Measurements from ENCODE around the gene TTLL7. TPM values are rescaled to one million over a fixed set of nuclear protein-coding genes. Genes with fewer than 3 reads are reported as not detected.

TTLL7 gene
- total RNA-seq, 2 donors from 2014 or later, result 4.1 to 5.0 TPM

DNA sequence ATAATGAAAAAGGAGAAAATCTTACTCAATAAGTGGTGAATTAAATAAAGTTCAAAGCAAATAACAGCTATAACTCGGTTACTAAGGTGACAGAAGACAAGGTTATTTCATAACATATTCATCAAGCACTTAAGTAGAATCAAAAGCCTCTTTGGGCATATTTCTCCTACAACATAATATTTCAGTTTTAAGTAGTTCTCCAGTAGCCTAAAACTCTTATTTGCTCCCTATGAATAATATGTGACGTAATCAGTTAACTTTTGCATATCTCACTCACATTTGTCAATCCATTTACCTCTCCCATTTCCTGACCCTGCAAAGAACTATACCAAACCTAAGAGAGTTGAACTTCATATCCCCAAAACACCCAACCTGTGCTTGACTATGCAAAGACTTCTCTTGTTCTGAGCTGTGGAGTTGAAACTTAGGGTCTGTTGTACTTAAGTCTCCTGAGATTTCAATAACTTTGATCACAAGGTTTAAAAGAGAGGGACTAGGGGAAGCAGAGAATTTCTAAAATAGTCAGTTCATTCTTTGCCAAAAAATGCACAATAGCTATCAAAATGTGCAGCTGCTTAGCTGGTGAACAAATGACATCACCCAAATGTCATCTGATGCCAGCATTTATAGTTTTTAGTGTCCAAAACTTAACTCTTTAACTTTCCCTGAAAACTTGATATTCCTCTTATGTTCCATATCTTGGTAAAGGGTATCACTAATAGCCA lies 37.2 kb downstream of the TTLL7 start:
- no peak for DNase-seq
- TF ChIP-seq, protein P1, sequence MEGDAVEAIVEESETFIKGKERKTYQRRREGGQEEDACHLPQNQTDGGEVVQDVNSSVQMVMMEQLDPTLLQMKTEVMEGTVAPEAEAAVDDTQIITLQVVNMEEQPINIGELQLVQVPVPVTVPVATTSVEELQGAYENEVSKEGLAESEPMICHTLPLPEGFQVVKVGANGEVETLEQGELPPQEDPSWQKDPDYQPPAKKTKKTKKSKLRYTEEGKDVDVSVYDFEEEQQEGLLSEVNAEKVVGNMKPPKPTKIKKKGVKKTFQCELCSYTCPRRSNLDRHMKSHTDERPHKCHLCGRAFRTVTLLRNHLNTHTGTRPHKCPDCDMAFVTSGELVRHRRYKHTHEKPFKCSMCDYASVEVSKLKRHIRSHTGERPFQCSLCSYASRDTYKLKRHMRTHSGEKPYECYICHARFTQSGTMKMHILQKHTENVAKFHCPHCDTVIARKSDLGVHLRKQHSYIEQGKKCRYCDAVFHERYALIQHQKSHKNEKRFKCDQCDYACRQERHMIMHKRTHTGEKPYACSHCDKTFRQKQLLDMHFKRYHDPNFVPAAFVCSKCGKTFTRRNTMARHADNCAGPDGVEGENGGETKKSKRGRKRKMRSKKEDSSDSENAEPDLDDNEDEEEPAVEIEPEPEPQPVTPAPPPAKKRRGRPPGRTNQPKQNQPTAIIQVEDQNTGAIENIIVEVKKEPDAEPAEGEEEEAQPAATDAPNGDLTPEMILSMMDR (IDR thresholded peaks at IDR 0.05), result no peak
- Histone ChIP-seq H3K4me3 (no peak overlapping the region), H3K4me1 (no peaks in the 10 kb centered on the region), H3K9me3 (no peaks in the 10 kb centered on the region), H3K36me3 (no peaks in the 10 kb centered on the region), H3K27ac (no peak overlapping the region), H3K27me3 (no peaks in the 10 kb centered on the region), H3K9ac (ENCODE audit: low read depth in 2 of 2, low read length in 2 of 2) (no peak overlapping the region)
- intact Hi-C loops (cut with DNase I), result no loop called here

DNA sequence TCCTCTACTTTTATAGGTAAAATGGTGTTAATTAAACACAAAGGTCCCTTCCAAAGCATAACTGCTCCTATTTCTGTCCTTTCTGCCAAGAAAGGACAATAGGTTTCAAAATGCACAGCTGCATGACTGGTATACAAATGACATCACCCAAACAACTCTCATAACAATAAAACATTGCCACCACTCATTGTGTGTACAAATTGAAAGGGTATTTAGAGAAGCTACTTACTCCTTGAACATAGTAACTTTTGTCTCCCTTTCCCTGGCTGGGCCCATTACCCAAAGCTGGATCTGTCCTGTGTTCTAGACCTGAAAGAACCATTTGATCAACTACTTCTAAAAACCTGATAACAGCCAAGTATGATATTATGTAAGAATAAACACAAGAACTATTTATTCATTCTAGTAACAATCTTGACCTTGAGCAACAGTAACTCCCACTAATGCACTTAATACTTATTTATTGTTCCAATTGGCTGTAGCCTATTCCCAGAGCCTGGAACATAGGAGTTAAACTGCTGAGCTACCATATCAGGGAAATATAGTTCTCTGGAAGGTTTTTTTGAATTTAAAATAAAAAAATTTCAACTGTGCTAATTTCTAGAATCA lies 38.2 kb downstream of the TTLL7 start:
- Histone ChIP-seq H3K27me3 (no peaks in the 10 kb centered on the region), H3K9ac (ENCODE audit: low read depth in 2 of 2, low read length in 2 of 2) (no peak overlapping the region), H3K36me3 (no peaks in the 10 kb centered on the region), H3K27ac (no peak overlapping the region), H3K4me3 (no peak overlapping the region), H3K9me3 (no peaks in the 10 kb centered on the region), H3K4me1 (no peaks in the 10 kb centered on the region)
- TF ChIP-seq, protein P1 (IDR thresholded peaks at IDR 0.05), result no peak
- intact Hi-C loops (cut with DNase I), result no loop called here
- no peak for DNase-seq

DNA sequence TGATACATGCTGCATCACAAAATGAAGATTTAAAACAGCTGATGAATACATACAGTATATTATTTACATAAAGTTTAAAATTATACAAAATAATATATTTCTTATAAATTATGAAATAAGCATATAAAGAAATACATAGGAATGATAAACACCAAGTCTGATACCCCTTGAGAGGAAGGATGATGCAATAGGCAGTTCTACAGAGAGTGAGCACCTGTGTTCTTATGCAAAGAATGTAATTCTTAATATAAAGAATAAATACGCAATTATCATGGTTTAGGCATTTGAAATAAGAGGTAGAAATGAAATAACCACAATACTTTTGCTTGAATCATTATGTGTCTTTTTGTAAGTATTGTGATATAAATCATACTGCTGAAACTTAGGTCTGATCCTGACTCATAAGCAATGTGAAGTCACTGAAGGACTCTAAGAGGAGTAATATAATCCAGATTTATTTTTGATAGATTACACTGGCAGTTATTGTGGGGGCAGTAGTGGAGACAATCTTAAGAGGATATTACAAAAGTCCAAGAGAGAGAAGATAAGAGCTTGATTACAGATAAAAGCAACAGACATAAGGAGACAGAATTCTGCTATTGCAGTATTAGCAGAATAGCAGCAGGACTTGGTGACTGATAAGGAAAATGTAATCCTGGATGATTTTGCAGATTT lies 39.0 kb downstream of the TTLL7 start:
- Histone ChIP-seq H3K9me3 (no peaks in the 10 kb centered on the region), H3K9ac (ENCODE audit: low read depth in 2 of 2, low read length in 2 of 2) (no peak overlapping the region), H3K4me3 (no peak overlapping the region), H3K27me3 (no peaks in the 10 kb centered on the region), H3K27ac (no peak overlapping the region), H3K36me3 (no peaks in the 10 kb centered on the region), H3K4me1 (no peaks in the 10 kb centered on the region)
- no peak for DNase-seq
- intact Hi-C loops (cut with DNase I), result no loop called here
- TF ChIP-seq, protein P1 (IDR thresholded peaks at IDR 0.05), result no peak

DNA sequence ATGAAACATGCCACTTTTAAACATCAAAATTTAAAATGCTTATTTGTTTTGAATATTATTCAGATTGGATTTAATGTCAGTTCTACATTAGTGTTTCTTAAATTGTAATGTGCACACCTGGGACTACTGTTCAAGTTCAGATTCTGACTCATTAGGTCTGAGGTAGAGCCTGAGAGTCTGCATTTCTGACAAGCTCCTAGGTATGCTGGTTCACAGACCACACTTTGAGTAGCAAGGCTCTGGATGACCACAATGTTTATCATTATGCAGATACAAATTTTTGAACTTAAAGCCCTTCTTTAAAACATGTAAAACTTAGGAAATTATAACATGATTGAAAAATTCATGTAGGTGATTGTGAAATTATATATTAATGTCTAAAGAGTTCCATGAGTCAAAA lies 40.2 kb downstream of the TTLL7 start:
- Histone ChIP-seq H3K4me3 (no peak overlapping the region), H3K4me1 (no peaks in the 10 kb centered on the region), H3K27me3 (no peaks in the 10 kb centered on the region), H3K9ac (ENCODE audit: low read depth in 2 of 2, low read length in 2 of 2) (no peak overlapping the region), H3K9me3 (no peaks in the 10 kb centered on the region), H3K27ac (no peak overlapping the region), H3K36me3 (no peaks in the 10 kb centered on the region)
- TF ChIP-seq, protein P1 (IDR thresholded peaks at IDR 0.05), result no peak
- intact Hi-C loops (cut with DNase I), result no loop called here
- no peak for DNase-seq

DNA sequence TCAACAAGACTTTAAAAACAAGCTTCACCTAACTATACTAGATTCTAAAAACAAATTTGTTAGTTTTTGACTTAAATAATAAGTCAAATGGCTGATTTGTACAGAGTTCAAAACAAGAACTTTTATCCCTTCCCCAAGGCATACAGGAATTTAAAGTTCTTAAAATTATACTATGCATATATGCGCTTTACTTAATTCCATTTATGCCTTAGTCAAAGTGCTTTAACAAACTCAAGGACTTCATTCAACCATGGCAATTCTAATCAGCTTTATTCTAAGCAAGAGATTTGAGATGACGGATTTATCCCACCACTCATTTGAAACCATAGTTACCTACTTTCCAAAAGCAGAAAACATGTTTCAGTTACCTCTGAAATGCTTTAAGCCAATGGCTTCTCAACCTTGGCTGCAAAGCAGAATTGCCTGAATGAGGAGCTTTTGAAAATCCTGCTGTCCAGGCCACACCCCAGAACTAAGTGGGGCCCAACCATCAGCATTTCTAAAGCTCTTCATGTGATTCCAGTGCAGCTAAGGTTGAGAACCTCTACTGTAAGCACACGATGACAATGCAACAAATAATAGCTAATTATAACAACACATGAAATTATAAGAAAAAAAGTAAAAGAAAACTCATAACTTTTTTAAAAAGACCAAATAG lies 44.6 kb downstream of the TTLL7 start:
- Histone ChIP-seq H3K27me3 (no peaks in the 10 kb centered on the region), H3K9me3 (no peaks in the 10 kb centered on the region), H3K9ac (ENCODE audit: low read depth in 2 of 2, low read length in 2 of 2) (no peak overlapping the region), H3K4me1 (no peaks in the 10 kb centered on the region), H3K4me3 (no peak overlapping the region), H3K27ac (no peak overlapping the region), H3K36me3 (no peaks in the 10 kb centered on the region)
- intact Hi-C loops (cut with DNase I), result no loop called here
- no peak for DNase-seq
- TF ChIP-seq, protein P1 (IDR thresholded peaks at IDR 0.05), result no peak

Measured in colonic mucosa (tissue), 4 donors.